HepG2 (cell line): Measurements from ENCODE around the gene TAB3. TPM values are rescaled to one million over a fixed set of nuclear protein-coding genes. Genes with fewer than 3 reads are reported as not detected.

ENCODE experiments used
- ATAC-seq: fragments of 200-7000 bp; cut with Tn5 transposase; 3 replicates; pipeline ENCODE4 v1.9.1; 2020; ENCODE audit warnings: mild to moderate bottlenecking, moderate library complexity
- BruUV-seq: library from RNA; stranded (reverse); fragments of 400-500 nt; replicated peaks from 2 replicates; lab custom pipeline; 2021; lab: Mats Ljungman, UMichigan
- CTCF ChIA-PET: fragments of 300-600 bp; formaldehyde crosslinking; extraction: SDS; loops from one replicate; lab custom pipeline; 2021; ENCODE audit warnings: low total read pairs, inconsistent platforms, low intra/inter-chr PET ratio; lab: Yijun Ruan, JAX
- POLR2A ChIA-PET: fragments of 350-600 bp; sonication (Branson Sonifier 250); formaldehyde crosslinking; loops from one replicate; lab custom pipeline; 2020; ENCODE audit warnings: antibody characterized with exemption, inconsistent platforms; lab: Yijun Ruan, JAX
- DNase-seq: peaks from one replicate; pipeline ENCODE4 v3.0.0-alpha.2; 2015; ENCODE audit warnings: low spot score
- FAIRE-seq: peaks from 3 replicates; lab custom pipeline; 2011; peaks lifted over from hg19 to GRCh38; lab: Jason Lieb, UNC
- H2AFZ ChIP-seq: one replicate; pipeline ENCODE4 v1.6.1; 2011; ENCODE audit warnings: low read length, inconsistent platforms
- H3K27ac ChIP-seq: fragments of 300-600 bp; 3 replicates; pipeline ENCODE4 v1.8.0; 2011; ENCODE audit warnings: mixed run types, mild to moderate bottlenecking, mixed read lengths, low read length, inconsistent platforms; ENCODE audit not compliant: insufficient read depth; ENCODE audit errors: extremely low read length
- H3K27me3 ChIP-seq, 2 experiments: fragments of 200-600 bp in 1 of 2; 2 replicates in 1 of 2; 3 replicates in 1 of 2; pipeline versions ENCODE4 v1.6.0 to v1.8.0; 2011; ENCODE audit warnings: low read length in 2 of 2, mild to moderate bottlenecking in 2 of 2, moderate library complexity in 2 of 2, inconsistent platforms in 1 of 2; ENCODE audit not compliant: insufficient read depth in 2 of 2, control insufficient read depth in 1 of 2
- H3K36me3 ChIP-seq, 2 experiments: fragments of 200-600 bp in 1 of 2; replicated peaks in 1 of 2; 2 replicates in 1 of 2; 3 replicates in 1 of 2; pipeline versions ENCODE4 v1.5.1 to v1.8.0; 2011; ENCODE audit warnings: low read length in 2 of 2, inconsistent platforms in 1 of 2; ENCODE audit not compliant: insufficient read depth in 2 of 2, control insufficient read depth in 1 of 2
- H3K4me1 ChIP-seq: 2 replicates; pipeline ENCODE4 v1.5.1; 2012; ENCODE audit warnings: low read length, inconsistent platforms; ENCODE audit not compliant: insufficient read depth
- H3K4me2 ChIP-seq: 2 replicates; pipeline ENCODE4 v1.6.0; 2011; ENCODE audit warnings: low read depth, low read length, inconsistent platforms
- H3K4me3 ChIP-seq, 3 experiments: fragments of 200-600 bp in 1 of 3; sonication (generic), shearing (Covaris generic) in 1 of 3; replicated peaks in 1 of 3; 2 replicates each; pipeline ENCODE4 v1.5.1; 2011 to 2016; ENCODE audit warnings: low read length in 3 of 3, inconsistent platforms in 2 of 3, low read depth in 2 of 3, mild to moderate bottlenecking in 2 of 3, control low read depth in 1 of 3, mixed read lengths in 1 of 3; ENCODE audit not compliant: insufficient read depth in 1 of 3
- H3K79me2 ChIP-seq: one replicate; pipeline ENCODE4 v1.6.1; 2011; ENCODE audit warnings: low read length, inconsistent platforms; ENCODE audit not compliant: insufficient read depth
- H3K9ac ChIP-seq: 2 replicates; pipeline ENCODE4 v1.6.0; 2011; ENCODE audit warnings: mild to moderate bottlenecking, low read depth, low read length, inconsistent platforms; ENCODE audit not compliant: insufficient read depth
- H3K9me3 ChIP-seq: 2 replicates; pipeline ENCODE4 v1.5.1; 2012; ENCODE audit warnings: mild to moderate bottlenecking, low read length
- H4K20me1 ChIP-seq: 2 replicates; pipeline ENCODE4 v1.6.0; 2011; ENCODE audit warnings: inconsistent platforms, mild to moderate bottlenecking, low read length, moderate library complexity; ENCODE audit not compliant: insufficient read depth
- ARNT2 ChIP-seq: sonication (generic); formaldehyde crosslinking; IDR thresholded peaks from 2 replicates; pipeline ENCODE4 v1.8.0; 2022; ENCODE audit warnings: mild to moderate bottlenecking, low read depth, missing genetic modification reagents, moderate library complexity
- ATF7-NPFF ChIP-seq: sonication (generic); formaldehyde crosslinking; IDR thresholded peaks from 2 replicates; pipeline ENCODE4 v1.8.1; 2023; ENCODE audit warnings: mild to moderate bottlenecking, low read depth, missing genetic modification reagents, moderate library complexity
- EHMT2 ChIP-seq: fragments of 200-600 bp; sonication (generic); IDR thresholded peaks from 2 replicates; pipeline ENCODE4 v1.7.0; 2017; ENCODE audit warnings: antibody characterized with exemption, low read depth, low read length, borderline replicate concordance
- HOXA9 ChIP-seq: sonication (generic); formaldehyde crosslinking; IDR thresholded peaks from 2 replicates; pipeline ENCODE4 v1.8.1; 2022; ENCODE audit warnings: missing genetic modification reagents, mild to moderate bottlenecking, moderate library complexity, borderline replicate concordance
- KMT2B ChIP-seq: IDR thresholded peaks from 2 replicates; pipeline ENCODE4 v1.6.1; 2016; ENCODE audit warnings: missing genetic modification reagents, missing compliant biosample characterization
- NR2F2 ChIP-seq: IDR thresholded peaks from 2 replicates; pipeline ENCODE4 v1.6.1; 2012; ENCODE audit warnings: low read depth, inconsistent platforms, borderline replicate concordance
- POLR2G ChIP-seq: fragments of 200-400 bp; formaldehyde crosslinking; IDR thresholded peaks from 2 replicates; pipeline ENCODE4 v1.6.1; 2018; ENCODE audit warnings: mild to moderate bottlenecking, low read depth, low read length, moderate library complexity
- RARG ChIP-seq: sonication (generic); formaldehyde crosslinking; IDR thresholded peaks from 2 replicates; pipeline ENCODE4 v1.4.0; 2020; ENCODE audit warnings: low read depth, mild to moderate bottlenecking, missing genetic modification reagents
- SNAPC2 ChIP-seq: sonication (generic); formaldehyde crosslinking; IDR thresholded peaks from 2 replicates; pipeline ENCODE4 v1.8.1; 2022; ENCODE audit warnings: mild to moderate bottlenecking, missing genetic modification reagents
- SRSF9 ChIP-seq: fragments of 200-400 bp; formaldehyde crosslinking; IDR thresholded peaks from 2 replicates; pipeline ENCODE4 v1.6.1; 2018; ENCODE audit warnings: borderline replicate concordance, mild to moderate bottlenecking, low read depth, low read length; ENCODE audit not compliant: insufficient read depth, poor library complexity, severe bottlenecking
- XRCC5 ChIP-seq: fragments of 200-400 bp; formaldehyde crosslinking; optimal IDR thresholded peaks from 2 replicates; pipeline ENCODE3; 2017; ENCODE audit warnings: mild to moderate bottlenecking, low read length
- ZNF180 ChIP-seq: sonication (generic); formaldehyde crosslinking; IDR thresholded peaks from 2 replicates; pipeline ENCODE4 v1.4.0; 2020; ENCODE audit warnings: low read depth, missing genetic modification reagents, borderline replicate concordance
- ZNF296 ChIP-seq: sonication (generic); formaldehyde crosslinking; conservative IDR thresholded peaks from 2 replicates; pipeline ENCODE4 v1.5.0; 2020; ENCODE audit warnings: mild to moderate bottlenecking, missing genetic modification reagents
- ZNF34 ChIP-seq: sonication (generic); formaldehyde crosslinking; IDR thresholded peaks from 2 replicates; pipeline ENCODE4 v1.4.0; 2020; ENCODE audit warnings: mild to moderate bottlenecking, missing genetic modification reagents, borderline replicate concordance
- WGBS: methylation state at CpG from one replicate; pipeline ENCODE4 v1.1.6; 2017; ENCODE audit warnings: low lambda C conversion rate; 5-methylcytosine and 5-hydroxymethylcytosine counted together
- in situ Hi-C: cut with HindIII; loops from 2 replicates; pipeline ENCODE4 v1.10.0; 2017; ENCODE audit warnings: low pct_unique_long_range_greater_than_20kb; ENCODE audit not compliant: extremely low pct_ligation_motif_present
- intact Hi-C: fragments of 100-400 bp; cut with micrococcal nuclease; formaldehyde crosslinking; loops from one replicate; pipeline ENCODE4 v1.10.0; 2022; ENCODE audit not compliant: unreplicated experiment
- polyA plus RNA-seq, 8 experiments: library from polyadenylated mRNA; depleted of rRNA in 3 of 8; stranded (reverse) in 7 of 8; unstranded in 1 of 8; fragments of >200 nt; fragmentation: Illumina TruSeq in 4 of 8; extraction: Trizol in 4 of 8; gene quantifications; 2 replicates each; pipeline versions ENCODE4 v1.2.1 to v1.2.3, GENCODE V29; 2011 to 2016; ENCODE audit warnings: low read depth in 4 of 8, missing spikeins in 1 of 8, mixed read lengths in 1 of 8; ENCODE audit not compliant: insufficient read depth in 1 of 8
- total RNA-seq, 5 experiments: library from RNA; depleted of rRNA; stranded (reverse); fragments of >200 nt; fragmentation: Illumina TruSeq; extraction: Trizol; gene quantifications; 2 replicates each; pipeline ENCODE4 v1.2.3, GENCODE V29; 2016; ENCODE audit warnings: low read depth in 1 of 5
- TF ChIP-seq, protein P1 (sequence below): sonication (generic); formaldehyde crosslinking; IDR thresholded peaks from 2 replicates; pipeline ENCODE4 v1.4.0; 2020; ENCODE audit warnings: low read depth, mild to moderate bottlenecking, missing genetic modification reagents
- TF ChIP-seq, protein P2 (sequence below): IDR thresholded peaks from 2 replicates; pipeline ENCODE4 v1.6.1; 2012; ENCODE audit warnings: low read depth, low read length, improper control_type of control experiment
- TF ChIP-seq, protein P3 (sequence below): sonication (generic); formaldehyde crosslinking; IDR thresholded peaks from 2 replicates; pipeline ENCODE4 v1.5.1; 2020; ENCODE audit warnings: mild to moderate bottlenecking, moderate library complexity, missing genetic modification reagents

TAB3 gene
- total and polyA plus RNA-seq, 2 of the 13 experiments (the other 11 are each of a cell fraction or from before 2014, with no cell fraction given) = 27.2 to 59.8 TPM

DNA sequence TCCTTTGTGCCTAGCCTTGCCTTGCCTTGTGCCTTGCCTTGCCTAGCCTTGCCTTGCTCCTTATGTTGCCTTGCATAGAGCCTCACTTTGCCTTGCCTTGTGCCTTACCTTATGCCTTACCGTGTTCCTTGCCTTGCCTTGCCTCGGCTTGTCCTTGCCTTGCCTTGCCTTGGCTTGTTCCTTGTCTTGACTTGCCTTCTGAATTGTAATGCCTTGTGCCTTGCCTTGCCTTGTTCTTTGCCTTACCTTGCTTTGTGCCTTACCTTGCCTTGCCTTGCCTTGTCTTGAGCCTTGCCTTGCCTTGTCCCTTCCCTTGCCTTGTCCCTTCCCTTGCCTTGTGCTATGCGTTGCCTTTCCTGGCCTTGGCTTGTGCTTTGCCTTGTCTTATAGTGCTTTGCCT is 90.2 kb downstream of the TAB3 start:
- H3K36me3 ChIP-seq = no peaks in the 10 kb centered on the region
- no peak overlapping the region for H3K4me3 ChIP-seq
- H3K4me2 ChIP-seq = no peak overlapping the region
- intact Hi-C loops (no loop called here), in situ Hi-C loops (no loop called here)
- FAIRE-seq (no peak), ATAC-seq (no peak), DNase-seq (no peak)
- H3K4me1 ChIP-seq = no peaks in the 10 kb centered on the region
- no peak overlapping the region for H3K27ac ChIP-seq
- H3K27me3 ChIP-seq = no peaks in the 10 kb centered on the region; a peak in 1 of 5 replicates
- no peaks in the 10 kb centered on the region for H4K20me1 ChIP-seq
- ChIA-PET CTCF (no interaction called here), POLR2A (no interaction called here)
- no peak overlapping the region for H3K9ac ChIP-seq
- H3K9me3 ChIP-seq = no peaks in the 10 kb centered on the region
- WGBS = 0% methylated on average over 2 of the region's 3 CpGs
- no TSS peak for BruUV-seq
- H3K79me2 ChIP-seq = no peaks in the 10 kb centered on the region
- no peak for TF ChIP-seq SRSF9
- TF ChIP-seq NR2F2 = no peak
- TF ChIP-seq SNAPC2 (CRISPR knock-in tag) = no peak
- no peak for TF ChIP-seq ZNF34 (CRISPR knock-in tag)
- no peak for TF ChIP-seq ZNF296 (CRISPR knock-in tag)
- TF ChIP-seq POLR2G = no peak
- no peak for TF ChIP-seq ATF7-NPFF (CRISPR knock-in tag)
- no peak for TF ChIP-seq XRCC5
- TF ChIP-seq HOXA9 (CRISPR knock-in tag) = no peak
- TF ChIP-seq, protein P1, sequence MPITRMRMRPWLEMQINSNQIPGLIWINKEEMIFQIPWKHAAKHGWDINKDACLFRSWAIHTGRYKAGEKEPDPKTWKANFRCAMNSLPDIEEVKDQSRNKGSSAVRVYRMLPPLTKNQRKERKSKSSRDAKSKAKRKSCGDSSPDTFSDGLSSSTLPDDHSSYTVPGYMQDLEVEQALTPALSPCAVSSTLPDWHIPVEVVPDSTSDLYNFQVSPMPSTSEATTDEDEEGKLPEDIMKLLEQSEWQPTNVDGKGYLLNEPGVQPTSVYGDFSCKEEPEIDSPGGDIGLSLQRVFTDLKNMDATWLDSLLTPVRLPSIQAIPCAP = no peak
- no peak for TF ChIP-seq KMT2B (CRISPR knock-in tag)
- no peak for TF ChIP-seq RARG (CRISPR knock-in tag)
- TF ChIP-seq, protein P2, sequence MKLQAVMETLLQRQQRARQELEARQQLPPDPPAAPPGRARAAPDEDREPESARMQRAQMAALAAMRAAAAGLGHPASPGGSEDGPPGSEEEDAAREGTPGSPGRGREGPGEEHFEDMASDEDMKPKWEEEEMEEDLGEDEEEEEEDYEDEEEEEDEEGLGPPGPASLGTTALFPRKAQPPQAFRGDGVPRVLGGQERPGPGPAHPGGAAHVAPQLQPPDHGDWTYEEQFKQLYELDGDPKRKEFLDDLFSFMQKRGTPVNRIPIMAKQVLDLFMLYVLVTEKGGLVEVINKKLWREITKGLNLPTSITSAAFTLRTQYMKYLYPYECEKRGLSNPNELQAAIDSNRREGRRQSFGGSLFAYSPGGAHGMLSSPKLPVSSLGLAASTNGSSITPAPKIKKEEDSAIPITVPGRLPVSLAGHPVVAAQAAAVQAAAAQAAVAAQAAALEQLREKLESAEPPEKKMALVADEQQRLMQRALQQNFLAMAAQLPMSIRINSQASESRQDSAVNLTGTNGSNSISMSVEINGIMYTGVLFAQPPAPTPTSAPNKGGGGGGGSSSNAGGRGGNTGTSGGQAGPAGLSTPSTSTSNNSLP = no peak
- TF ChIP-seq, protein P3, sequence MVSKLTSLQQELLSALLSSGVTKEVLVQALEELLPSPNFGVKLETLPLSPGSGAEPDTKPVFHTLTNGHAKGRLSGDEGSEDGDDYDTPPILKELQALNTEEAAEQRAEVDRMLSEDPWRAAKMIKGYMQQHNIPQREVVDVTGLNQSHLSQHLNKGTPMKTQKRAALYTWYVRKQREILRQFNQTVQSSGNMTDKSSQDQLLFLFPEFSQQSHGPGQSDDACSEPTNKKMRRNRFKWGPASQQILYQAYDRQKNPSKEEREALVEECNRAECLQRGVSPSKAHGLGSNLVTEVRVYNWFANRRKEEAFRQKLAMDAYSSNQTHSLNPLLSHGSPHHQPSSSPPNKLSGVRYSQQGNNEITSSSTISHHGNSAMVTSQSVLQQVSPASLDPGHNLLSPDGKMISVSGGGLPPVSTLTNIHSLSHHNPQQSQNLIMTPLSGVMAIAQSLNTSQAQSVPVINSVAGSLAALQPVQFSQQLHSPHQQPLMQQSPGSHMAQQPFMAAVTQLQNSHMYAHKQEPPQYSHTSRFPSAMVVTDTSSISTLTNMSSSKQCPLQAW = no peak
- TF ChIP-seq ZNF180 (CRISPR knock-in tag) = no peak
- no peak for TF ChIP-seq ARNT2 (CRISPR knock-in tag)
- TF ChIP-seq EHMT2 = no peak
- no peak overlapping the region for H2AFZ ChIP-seq
